Esophagus squamous epithelium (tissue), 4 donors: Measurements from ENCODE around the gene GLP2R.

Experiments used
- POLR2A ChIP-seq, 4 donors: fragments of 450-650 bp; IDR thresholded peaks; one replicate each; pipeline ENCODE4 v1.6.1; 2017; ENCODE audit warnings: antibody characterized with exemption in 4 of 4, mild to moderate bottlenecking in 4 of 4, moderate library complexity in 3 of 4
- TF ChIP-seq, protein P1 (sequence below), 6 experiments: fragments of 450-650 bp in 4 of 6; fragments of 200-600 bp in 2 of 6; sonication (generic) in 2 of 6; IDR thresholded peaks; one replicate each; pipeline ENCODE4 v1.5.1; 2016 to 2019; ENCODE audit warnings: antibody characterized with exemption in 6 of 6, mild to moderate bottlenecking in 4 of 6, moderate library complexity in 4 of 6

- TF ChIP-seq, protein P1, sequence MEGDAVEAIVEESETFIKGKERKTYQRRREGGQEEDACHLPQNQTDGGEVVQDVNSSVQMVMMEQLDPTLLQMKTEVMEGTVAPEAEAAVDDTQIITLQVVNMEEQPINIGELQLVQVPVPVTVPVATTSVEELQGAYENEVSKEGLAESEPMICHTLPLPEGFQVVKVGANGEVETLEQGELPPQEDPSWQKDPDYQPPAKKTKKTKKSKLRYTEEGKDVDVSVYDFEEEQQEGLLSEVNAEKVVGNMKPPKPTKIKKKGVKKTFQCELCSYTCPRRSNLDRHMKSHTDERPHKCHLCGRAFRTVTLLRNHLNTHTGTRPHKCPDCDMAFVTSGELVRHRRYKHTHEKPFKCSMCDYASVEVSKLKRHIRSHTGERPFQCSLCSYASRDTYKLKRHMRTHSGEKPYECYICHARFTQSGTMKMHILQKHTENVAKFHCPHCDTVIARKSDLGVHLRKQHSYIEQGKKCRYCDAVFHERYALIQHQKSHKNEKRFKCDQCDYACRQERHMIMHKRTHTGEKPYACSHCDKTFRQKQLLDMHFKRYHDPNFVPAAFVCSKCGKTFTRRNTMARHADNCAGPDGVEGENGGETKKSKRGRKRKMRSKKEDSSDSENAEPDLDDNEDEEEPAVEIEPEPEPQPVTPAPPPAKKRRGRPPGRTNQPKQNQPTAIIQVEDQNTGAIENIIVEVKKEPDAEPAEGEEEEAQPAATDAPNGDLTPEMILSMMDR (IDR thresholded peaks at IDR 0.05) = no peak
- TF ChIP-seq POLR2A (IDR thresholded peaks at IDR 0.05) = no peak
Observed at GRCh38 chr17:9790316-9790715, 35.4 kb upstream of the GLP2R start.
